GM19395 (cell line): Measurements from ENCODE around the gene DNM3.
A peak's percentile ranks its signal among the peaks of the same experiment; 100 is the strongest.
"Not testable (repeated sequence)": the region's sequence is repeated elsewhere in the genome, so short reads cannot be mapped to it uniquely, and the experiment has no call there.

ENCODE experiments used
- ATAC-seq: cut with Tn5 transposase; IDR thresholded peaks from one replicate; pipeline ENCODE4 v1.9.1; 2021; ENCODE audit warnings: mild to moderate bottlenecking, moderate library complexity; ENCODE audit not compliant: unreplicated experiment

Gene DNM3

DNA sequence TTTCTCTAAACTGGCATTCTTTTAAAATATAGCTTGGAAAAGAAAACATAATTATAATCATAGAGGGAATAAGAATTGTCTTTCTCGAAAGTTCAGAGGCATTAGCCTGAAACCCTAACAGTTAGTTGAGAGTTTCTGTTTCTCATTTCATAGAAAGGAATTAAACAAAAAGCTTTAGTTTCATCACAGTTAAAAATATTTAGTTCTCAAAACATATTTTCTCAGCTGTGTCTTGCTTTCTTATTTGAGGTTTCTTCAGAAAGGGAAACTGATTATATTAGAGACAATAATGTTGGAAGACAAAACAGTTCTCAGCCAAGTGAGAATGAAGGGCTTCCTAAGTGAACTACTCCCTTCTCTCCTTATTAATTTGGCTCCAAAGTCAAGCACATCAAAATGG, 503.8 kb downstream of the DNM3 start:
- ATAC-seq, result peak; percentile 35

DNA sequence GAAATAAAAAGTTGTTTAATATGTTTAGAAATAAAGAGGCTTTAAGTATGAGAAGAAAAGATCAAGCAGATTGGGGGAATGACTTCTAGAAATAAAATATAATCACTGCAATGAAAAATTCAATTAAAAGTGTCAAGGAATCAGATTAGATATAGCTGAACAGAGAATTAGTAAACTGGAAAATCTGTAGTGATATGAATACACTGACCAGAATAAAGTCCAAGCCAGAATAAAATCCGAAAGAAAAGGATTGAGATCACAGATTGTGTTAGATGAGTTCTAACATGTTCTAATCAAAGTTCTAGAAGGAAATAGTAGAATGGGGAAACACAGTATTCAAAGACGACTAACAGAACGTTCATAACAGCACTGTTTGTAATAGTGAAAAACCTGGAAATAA, 506.1 kb downstream of the DNM3 start:
- no peak for ATAC-seq

DNA sequence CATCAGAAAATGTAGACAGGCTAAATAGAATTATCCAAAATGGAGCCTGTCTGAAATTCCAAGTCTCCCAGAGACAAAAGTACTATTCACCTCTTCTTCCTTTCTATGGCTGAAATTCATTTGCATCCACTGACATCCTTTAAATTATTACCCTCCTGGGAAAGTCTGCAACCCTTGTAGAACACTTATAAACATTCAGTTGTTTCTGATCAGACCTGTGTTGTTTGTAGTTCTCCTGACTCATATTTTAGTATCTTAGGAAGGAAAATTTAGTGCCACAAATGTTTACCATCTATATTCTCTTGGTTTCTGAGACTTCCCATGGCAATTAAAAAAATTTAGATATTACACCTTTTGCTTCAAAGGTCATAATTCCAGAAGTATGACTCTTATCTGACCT, 509.6 kb downstream of the DNM3 start:
- no peak for ATAC-seq

DNA sequence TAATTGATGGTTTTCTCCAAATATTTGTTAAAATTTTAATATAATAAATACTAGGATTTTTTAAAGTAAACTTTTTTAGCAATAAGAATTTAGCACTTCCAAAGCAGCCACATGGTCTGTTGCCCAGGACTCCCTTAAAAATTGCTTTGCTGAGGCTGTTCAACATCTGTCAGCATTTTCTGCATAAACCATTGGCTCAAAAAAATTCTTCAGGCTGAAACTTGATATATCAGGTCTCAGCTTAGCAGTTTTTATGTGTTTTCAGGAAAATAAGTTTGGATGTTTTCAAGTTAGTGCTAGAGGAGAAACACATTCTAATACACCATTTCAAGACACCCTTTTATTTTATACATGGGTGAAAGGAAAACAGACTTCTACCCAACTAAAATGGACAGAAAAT, 510.0 kb downstream of the DNM3 start:
- no peak for ATAC-seq

DNA sequence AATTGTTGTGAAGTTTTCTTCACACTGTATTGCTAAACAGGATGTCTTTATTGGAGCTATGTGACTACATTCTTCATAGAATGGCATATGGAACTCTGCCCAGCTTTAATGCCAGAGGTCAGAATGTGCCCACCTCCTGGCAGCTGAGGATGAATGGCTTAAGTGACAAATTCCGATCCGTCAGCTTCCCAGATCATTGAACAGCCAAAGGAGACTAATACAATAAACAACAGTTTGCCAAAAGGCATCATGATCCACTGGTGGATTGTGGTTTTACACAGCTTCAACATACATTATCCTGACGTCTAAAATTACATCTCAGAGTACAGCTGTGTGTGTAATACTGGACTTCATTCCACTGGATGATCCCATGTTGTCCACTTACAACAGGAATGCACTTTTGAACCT, 510.5 kb downstream of the DNM3 start:
- no peak for ATAC-seq

DNA sequence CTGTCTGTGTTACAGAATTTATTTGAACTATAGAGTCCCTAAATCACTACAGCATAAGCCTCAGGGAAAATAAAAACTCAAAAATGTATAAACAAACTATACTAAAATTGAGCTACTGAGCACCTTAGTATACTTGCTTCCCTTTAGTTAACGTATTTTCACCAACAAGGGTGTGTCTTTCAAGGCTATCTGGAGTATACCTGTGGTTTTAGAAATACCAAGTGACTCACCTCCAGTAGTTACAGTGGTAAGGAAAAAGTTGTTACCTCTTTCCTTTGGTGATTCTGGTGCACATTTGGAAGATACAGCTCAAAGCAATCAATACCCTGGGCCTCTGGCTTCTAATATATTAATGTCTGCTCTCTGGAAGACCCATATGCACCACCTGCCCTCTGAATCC, 511.1 kb downstream of the DNM3 start:
- no peak for ATAC-seq

DNA sequence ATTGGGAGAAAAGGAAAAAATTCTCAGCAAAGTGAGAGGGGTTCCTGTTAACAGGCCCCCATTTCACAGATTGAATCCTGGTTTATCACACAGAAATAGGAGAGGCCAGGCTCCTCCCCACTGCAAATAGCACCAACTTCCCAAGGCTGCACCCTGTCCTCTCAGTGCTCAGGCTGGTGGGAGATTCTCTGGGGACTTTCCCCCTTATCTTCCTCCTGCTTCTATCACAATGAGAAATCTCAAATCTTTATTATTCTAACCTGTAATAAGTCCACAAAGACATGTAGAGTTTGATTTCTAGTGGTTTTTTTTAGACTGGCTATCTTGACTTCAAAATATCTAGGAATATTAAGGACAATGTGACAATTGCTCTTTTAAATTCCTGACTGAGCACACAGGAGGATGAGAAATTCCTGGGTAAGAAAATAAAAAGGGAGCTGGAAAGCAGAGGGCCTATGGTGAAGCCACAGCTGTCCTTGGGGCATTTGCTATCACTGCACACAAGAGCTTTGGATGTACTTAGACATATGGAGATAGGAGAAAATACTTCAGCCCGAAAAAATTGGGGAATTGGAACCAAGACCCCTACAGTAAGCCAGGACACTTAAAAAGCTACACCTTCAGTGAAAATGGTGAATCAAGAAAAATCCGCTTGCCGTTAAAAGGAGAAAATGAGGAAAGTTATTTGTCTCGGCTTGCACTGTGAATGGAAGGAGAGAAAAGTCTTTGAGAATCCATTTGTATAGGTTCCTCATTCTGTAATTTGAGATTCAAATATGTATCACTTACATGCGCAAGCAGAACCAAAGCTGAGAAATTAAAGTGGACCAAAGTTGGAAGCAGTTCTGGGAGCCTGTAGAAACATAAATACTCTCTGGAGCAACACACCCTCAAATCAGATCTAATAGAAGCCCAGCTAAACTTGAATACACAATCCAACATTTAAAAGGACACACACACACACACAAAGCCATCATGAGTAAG, 513.3 kb downstream of the DNM3 start:
- no peak for ATAC-seq

DNA sequence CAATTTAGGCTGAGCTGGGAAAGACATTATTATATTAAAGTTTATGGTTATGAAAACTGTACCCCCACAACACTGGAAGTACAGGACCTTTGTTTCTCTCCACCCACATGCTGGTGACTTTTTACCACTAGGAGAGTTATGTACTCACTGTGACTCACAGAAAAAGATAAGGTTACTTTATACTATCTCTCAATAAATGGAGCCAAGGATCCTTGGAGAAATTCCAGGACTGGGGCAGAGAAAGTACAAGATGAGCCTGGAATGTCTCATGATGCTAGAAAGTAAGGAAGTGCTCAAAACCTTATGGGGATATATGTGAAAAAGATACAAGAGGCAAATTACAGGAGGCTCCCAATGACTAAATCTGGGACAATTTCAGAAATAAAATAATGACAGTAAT, 515.3 kb downstream of the DNM3 start:
- no peak for ATAC-seq

DNA sequence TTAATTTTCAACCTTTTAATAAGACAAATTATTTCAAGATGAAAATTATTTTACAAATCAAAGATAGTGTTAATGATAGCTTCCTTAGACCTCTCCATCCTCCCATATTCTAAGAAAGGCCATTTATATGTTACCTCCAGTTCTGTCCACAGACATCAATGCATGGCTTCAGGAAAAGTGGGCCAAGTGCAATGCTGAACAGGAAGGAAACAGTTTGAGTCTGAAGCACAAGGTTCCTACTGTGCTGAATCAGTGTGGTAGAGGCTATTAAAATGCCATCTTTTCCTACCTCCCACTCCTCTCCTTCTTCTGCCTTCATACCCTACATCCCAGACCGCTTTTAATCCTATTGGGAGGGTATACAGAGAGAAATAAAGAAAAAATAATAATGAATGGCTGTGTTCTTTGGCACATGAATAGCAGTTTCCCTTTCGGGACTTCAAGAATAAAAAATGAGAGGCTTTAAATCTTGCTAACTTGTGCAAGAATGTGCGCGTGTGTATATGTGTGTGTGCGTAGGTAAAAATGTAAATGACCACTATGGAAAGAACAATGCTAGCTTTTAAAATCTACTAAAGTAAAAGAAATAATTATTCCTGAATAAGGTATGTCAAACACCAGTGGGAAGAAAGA, 516.6 kb downstream of the DNM3 start:
- peak; percentile 15 for ATAC-seq

DNA sequence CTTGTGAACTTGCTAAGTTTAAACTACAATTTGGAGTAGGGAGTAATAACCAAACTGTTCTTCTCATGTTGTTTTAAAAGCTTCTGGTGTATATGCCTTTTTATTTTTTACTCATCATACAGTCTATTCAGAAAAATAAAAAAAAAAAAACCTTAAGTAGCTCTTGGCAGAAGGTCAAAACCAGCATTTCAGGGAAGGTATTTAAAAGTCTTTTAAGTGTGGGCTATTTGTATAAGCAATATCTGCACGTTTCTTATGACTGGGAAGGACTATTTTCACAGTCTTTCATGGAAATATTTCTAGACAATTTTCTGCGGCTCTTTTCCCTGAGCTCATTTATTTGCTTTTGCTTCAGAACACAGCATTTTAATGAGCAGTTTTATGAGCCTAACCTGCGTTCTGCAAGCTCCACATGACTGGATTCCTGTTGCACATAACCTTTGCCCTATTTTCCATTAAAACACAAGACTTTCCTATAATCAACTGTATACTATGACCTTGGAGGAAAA, 518.2 kb downstream of the DNM3 start:
- no peak for ATAC-seq

DNA sequence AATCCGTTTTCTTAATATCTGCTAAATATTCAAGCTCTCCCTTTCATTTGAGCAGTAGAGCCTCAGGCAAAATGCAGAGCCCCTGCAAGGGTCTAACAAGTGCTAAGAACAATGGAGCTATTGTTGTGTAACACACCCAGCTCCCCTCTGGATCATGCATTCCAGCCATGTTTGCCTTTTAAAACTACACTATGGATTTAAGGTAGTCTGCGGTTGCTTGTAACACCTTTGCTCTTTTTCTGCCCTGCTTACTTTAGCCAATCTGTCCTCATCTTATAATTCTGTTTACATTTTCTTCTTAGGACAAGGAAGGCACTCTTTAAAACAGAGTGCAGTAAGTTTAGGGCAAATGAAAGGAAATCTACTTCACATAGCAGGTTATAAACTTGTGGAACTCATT, 519.2 kb downstream of the DNM3 start:
- ATAC-seq, result no peak

DNA sequence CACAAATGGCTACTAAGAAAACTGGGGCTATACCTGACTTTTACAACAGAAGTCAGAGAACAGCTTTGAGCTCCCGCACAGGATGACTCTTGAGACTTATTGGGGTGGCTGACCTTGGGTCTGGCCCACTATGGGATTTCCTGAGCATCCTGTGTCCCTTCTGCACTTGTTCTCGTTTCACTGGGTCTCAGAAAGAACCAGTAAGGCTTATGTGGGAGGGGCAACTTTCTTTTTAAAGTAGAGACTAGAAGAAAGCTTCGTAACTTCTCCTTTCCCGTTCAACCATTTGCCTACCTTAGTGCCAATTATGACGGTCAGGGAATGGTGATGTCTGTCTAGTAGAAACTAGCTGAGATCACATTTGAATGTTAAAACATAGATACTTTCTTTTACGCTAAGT, 519.7 kb downstream of the DNM3 start:
- no peak for ATAC-seq

DNA sequence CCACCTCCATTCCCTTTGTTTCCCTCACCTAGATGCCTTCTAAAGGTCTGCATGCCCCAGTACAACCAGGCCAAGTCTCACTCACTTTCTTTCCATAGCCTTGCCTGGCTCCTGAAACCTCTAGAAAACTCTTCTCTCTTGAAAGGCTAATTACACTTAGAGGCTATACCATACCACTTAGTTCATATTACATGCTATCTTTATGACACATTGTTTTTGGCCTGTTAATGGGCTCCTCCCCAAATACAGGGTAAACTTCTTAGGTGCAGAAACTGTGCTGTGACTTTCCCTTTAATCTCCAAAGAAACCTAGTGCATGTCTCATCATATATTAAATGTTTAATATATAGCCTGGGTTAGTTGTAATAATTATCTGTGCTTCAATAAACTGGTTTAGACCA, 522.6 kb downstream of the DNM3 start:
- ATAC-seq, result no peak

DNA sequence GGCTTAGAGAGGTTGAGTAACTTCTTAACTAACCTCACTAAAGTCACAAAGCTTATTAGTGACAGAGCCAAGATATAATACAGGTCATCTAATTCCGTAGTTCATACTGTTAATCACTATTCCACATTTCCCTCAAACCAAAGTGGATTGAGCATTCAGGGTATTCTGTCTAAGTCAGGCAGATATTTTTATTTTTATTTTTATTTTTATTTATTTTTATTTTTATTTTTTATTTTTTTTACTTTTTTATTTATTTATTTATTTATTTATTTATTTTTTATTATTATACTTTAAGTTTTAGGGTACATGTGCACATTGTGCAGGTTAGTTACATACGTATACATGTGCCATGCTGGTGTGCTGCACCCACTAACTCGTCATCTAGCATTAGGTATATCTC, 530.3 kb downstream of the DNM3 start:
- ATAC-seq, result not testable (repeated sequence)

DNA sequence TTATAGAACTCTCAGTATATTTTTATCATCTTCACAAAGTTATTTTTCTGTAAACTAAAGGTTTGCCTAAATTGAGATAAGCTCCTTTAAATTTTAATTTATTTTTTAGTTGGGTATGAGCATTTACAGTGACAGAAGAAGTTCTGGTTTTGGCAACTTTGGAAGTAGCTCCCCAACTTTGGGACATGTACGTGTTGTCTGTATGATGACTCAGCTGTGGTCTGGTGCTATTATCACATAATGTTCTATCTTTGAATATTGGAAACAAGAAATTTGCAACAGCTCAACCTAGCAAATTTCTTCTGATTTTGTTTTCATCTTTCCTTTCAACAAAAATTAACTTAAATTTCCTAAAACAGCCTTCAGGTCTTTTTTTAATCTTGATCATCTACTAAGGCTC, 532.6 kb downstream of the DNM3 start:
- no peak for ATAC-seq

DNA sequence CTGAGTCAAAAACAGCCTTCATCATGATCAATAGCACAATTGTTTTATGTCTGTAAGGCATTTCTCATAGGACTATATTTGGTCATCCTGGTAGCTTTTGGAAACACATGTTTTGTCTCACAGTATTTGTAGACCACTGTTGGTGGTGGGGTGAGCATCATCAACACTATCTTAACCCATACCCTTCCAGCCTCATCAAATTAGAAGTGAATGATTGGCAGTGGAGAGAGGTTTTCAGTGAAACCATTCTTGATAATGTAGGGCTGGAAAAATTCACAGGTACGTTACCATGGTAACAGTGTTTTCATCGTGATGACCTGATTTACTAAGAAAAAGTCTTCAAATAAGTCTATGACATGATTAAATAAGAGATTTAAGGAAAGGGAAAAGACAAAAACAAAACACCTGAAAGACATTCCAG, 533.9 kb downstream of the DNM3 start:
- no peak for ATAC-seq

DNA sequence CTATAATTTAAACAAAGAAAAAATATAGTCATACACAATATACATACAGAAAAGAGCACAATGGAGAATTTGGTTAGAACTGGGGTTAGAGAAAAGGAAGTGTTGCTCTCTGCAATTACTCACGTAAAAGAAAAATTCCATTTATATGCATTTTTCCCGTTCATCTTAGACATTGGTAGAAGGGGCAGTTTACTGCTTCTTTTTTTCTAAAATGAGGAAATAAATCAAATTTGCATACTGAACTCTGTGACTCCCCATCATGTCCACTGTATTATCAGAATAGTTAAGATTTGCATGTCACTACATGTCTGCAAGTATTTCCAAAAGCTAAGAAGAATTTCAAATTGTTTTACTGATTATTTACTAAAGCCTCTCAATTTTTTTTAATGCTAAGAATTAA, 535.1 kb downstream of the DNM3 start:
- no peak for ATAC-seq

DNA sequence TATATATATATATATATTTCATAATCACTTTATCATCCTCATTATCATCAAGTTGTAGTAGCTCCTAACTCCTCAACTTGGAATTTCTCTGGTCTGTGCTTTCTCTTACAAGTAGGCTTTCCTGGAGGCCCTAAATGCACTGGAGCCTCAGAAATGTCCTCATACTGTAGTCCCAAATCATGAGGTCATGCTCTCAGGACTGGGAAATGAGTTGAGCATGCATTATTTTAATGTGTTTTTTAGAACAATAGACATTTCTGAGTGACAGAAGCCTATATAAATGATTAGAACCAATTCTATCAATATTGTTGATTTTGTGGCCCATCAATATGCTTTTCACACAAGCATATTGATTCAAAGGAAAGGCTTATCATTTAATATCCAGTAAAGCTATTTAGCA, 536.3 kb downstream of the DNM3 start:
- no peak for ATAC-seq

DNA sequence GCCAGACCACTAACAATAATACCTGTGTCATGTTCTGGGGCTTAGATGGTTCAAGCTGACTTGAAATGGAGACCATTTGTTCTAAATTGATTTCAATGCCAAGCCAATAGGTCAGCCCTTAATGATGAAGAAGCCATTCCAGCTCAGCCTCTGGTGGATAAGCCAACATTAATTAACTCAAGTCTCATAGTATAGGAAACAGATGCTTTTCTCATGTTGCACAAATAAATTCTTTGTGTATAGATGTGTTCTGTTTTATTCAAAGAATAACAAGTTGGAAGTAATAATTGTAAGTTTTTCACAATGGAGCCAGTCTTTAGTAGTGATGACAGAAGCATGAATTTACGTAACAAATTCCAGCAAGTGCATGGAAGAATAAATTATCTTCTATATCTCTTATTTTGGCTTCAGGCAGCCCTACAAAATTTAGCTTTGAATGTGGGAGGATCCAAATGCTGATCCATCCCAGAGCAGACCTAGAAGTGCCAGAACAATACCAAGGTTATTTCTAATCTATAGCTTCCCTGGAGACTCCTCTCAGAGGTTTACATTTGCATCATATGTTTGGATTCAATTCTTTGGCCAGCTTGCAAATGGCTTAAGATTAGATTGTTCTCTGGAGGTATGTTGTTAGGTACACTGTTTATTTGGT, 536.9 kb downstream of the DNM3 start:
- no peak for ATAC-seq

DNA sequence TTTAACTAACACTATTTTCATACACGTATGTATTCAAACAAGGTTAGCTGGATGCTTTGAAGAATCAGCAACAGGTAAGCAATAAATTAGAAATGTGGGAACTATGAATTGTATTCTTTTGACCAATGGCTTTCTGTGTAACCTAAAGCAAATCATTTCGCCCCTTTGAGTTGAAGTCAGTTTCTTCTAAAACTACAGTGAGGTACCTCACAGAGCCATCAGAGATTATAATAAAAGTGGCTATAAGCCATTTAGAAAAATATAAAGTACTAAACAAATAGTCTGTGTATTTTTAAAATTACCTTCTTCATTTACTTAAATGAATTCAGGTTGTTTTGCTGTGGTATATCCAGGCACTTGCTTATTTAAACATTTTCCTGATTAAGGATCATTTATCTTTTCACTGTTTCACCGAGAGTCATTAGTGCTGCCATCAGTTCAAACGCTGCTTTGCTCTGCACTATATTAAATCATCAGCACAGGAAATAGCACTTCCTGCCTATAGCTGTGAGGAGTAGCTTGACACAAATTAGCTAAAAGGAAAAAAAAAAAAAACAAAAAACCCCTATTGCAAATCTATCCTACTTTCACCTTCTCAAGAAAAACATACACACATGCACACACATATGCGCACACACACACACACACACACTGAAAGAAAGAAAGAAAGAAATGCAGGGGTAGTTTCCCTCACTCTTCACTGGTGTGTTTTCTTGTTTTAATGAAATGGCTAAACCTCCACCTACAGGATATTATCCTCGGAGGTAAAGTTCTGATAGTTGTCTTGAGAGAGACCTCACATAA, 539.3 kb downstream of the DNM3 start:
- ATAC-seq, result peak; percentile 92

DNA sequence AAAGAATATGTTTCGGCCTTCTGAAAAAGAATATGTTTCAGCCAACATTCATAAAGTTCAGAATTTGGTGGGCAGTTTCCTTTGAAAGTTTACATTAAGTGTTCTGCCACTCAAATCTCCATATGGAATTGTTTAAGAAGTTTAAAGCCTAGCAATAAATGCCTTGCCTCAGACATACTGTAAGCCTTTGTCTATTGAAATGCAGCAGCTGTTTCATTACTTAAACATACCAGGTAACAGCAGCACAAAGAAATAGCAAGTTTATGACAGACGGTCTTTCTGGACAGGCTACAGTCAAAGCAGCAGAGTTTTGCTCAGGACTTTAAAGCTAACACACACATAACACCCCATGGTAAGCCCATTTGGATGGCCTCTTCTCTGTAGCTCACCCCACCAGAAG, 540.6 kb downstream of the DNM3 start:
- no peak for ATAC-seq
